Activated T-helper 1 cell treated with anti-CD3 and anti-CD28 coated beads, Interleukin-2, amount 50 U/mL, for 16 hours (primary cell): ENCODE data around the gene MAGOH.
A peak's percentile ranks its signal among the peaks of the same experiment; 100 is the strongest.
"Not testable (repeated sequence)": the region's sequence is repeated elsewhere in the genome, so short reads cannot be mapped to it uniquely, and the experiment has no call there.

ENCODE experiments used
- DNase-seq, 2 donors: peaks; one replicate each; pipeline ENCODE4 v3.0.0-alpha.2; 2020; ENCODE audit warnings: low read depth in 1 of 2, low spot score in 1 of 2

MAGOH gene

GRCh38 chr1:53238197-53239155 is at the start of gene MAGOH:
TSS of gene MAGOH (minus strand) at chr1:53238518. CDS start at chr1:53238448, 70 bp downstream.
- DNase-seq: peak; percentile 90 to 91

GRCh38 chr1:53286955-53287354 is 48.6 kb upstream of the MAGOH start:
- no peak for DNase-seq

GRCh38 chr1:53285969-53286760 is 47.8 kb upstream of the MAGOH start:
- no peak for DNase-seq

GRCh38 chr1:53285546-53285945 is 47.2 kb upstream of the MAGOH start:
- no peak for DNase-seq

GRCh38 chr1:53284224-53285020 is 46.1 kb upstream of the MAGOH start:
- no peak for DNase-seq

- DNase-seq: not testable (repeated sequence)
Measured at GRCh38 chr1:53283156-53283555, 44.8 kb upstream of the MAGOH start.

GRCh38 chr1:53281133-53281532 is 42.8 kb upstream of the MAGOH start:
- no peak for DNase-seq

- no peak for DNase-seq
Measured at GRCh38 chr1:53280496-53280895, 42.2 kb upstream of the MAGOH start.

- no peak for DNase-seq
Measured at GRCh38 chr1:53279296-53280200, 41.2 kb upstream of the MAGOH start.

- DNase-seq: peak; percentile 53 to 69
Measured at GRCh38 chr1:53278298-53278725, 40.0 kb upstream of the MAGOH start.

GRCh38 chr1:53277326-53277725 is 39.0 kb upstream of the MAGOH start:
- no peak for DNase-seq

- DNase-seq: no peak
Measured at GRCh38 chr1:53276902-53277281, 38.6 kb upstream of the MAGOH start.

- no peak for DNase-seq
Measured at GRCh38 chr1:53276153-53276901, 38.0 kb upstream of the MAGOH start.

- no peak for DNase-seq
Measured at GRCh38 chr1:53275566-53275965, 37.2 kb upstream of the MAGOH start.

GRCh38 chr1:53274541-53275185 is 36.3 kb upstream of the MAGOH start:
- no peak for DNase-seq

GRCh38 chr1:53274026-53274425 is 35.7 kb upstream of the MAGOH start:
- DNase-seq: no peak

- DNase-seq: no peak
Measured at GRCh38 chr1:53273526-53273925, 35.2 kb upstream of the MAGOH start.

- DNase-seq: no peak
Measured at GRCh38 chr1:53272349-53272748, 34.0 kb upstream of the MAGOH start.
